ENCODE results near the gene CPT1A.

CPT1A gene

DNA sequence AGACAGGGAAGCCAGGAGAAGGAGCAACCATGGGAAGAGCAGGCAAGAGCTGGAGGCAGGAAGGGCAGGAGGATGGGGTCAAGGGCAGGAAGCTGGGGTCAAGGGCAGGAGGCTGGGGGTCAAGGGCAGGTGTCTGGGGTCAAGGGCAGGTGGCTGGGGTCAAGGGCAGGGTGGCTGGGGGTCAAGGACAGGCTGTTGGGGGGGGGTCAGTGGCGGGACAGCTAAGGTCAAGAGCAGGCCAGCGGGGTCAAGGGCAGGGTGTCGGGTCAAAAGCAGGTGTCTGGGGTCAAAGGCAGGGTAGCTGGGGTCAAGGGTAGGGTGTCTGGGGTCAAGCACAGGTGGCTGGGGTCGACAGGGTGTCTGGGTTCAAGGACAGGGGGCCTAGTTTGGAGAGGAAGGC, 24.2 kb downstream of the CPT1A start:
- no peak overlapping the region for H3K27ac ChIP-seq
- no peak for TF ChIP-seq CTCF (conservative IDR thresholded peaks at IDR 0.05)
- TF ChIP-seq ZFX (IDR thresholded peaks at IDR 0.05): no peak

- TF ChIP-seq CTCF (conservative IDR thresholded peaks at IDR 0.05): no peak
- no peak for TF ChIP-seq ZFX (IDR thresholded peaks at IDR 0.05)
- H3K27ac ChIP-seq: no peak overlapping the region
Observed at GRCh38 chr11:68816917-68817419, 24.7 kb downstream of the CPT1A start.

DNA sequence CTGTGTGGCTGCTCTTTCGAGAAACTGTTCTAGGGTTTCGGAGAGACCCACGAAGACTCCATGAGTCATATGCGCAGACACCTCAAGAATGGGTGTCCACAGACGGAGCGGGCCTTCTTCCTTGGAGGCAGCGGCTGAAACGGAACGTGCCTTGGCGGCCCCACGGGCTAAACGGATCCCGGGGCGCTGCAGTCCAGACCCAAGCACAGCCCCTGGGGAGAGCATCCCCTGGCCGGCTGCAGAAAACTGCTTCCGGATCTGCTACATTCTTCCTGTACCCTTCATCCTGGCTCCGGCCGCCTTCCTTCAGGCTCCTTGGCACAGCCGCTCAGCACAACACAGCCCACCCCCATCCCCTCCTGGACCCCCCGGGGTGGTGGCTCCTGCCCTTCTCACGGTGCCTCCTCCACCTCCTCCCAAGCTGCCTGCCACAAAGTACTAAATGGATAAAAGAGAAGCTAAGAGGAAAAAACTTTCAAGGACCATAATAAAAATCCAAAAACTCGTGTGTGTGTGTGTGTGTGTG, 25.4 kb downstream of the CPT1A start:
- H3K27ac ChIP-seq: no peak overlapping the region
- TF ChIP-seq ZFX (IDR thresholded peaks at IDR 0.05) (no peak), CTCF (conservative IDR thresholded peaks at IDR 0.05) (no peak)

DNA sequence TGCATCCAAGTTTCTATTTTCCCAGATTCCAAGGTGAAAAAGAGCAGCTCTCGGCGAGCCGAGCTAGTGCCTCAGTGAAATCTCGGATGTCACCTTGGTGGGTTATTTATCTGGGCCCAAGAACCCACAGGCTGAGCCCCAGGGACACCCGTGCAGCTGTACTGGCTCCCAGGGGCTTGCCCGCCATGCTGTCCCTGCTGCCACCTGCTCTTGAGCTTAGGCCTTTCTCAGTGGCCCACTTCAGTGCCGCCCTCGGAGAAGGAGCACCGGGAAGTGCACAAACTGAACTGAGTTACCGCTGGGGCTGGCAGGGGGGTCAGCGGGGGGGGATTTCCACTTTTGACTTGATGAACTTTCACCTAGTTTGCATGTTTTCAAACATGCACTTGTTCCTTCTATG, 27.9 kb downstream of the CPT1A start:
- H3K27ac ChIP-seq: no peak overlapping the region
- no peak for TF ChIP-seq ZFX (IDR thresholded peaks at IDR 0.05)

DNA sequence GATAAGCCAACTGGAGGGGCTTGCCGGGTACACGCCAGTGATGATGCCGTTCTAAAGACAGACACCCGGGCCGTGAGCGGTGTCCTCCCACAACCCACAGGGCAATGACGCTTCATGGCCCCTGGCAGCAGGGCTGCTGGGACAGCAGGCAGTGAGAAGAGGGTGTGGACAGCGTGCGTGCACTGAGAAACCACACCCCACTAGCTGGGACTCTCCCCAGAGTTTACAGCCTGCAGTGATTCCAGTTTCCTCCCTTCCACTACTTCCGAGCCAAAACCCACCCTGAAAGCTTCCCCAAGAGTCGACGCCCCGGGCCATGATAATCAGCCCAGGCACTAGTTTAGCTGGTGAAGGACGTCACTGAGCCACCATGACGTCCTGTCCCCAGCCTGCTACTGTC, 29.2 kb downstream of the CPT1A start:
- no peak for TF ChIP-seq CTCF (conservative IDR thresholded peaks at IDR 0.05)
- TF ChIP-seq ZFX (IDR thresholded peaks at IDR 0.05): no peak
- H3K27ac ChIP-seq: no peak overlapping the region

- H3K27ac ChIP-seq: peak overlapping the region; percentile 37
- no peak for TF ChIP-seq ZFX (IDR thresholded peaks at IDR 0.05)
- no peak for TF ChIP-seq CTCF (conservative IDR thresholded peaks at IDR 0.05)
Observed at GRCh38 chr11:68810164-68810563, 31.6 kb downstream of the CPT1A start.

GRCh38 chr11:68809506-68809905, 32.2 kb downstream of the CPT1A start:
- TF ChIP-seq CTCF (conservative IDR thresholded peaks at IDR 0.05) (no peak), ZFX (IDR thresholded peaks at IDR 0.05) (no peak)
- peak overlapping the region; percentile 37 for H3K27ac ChIP-seq

DNA sequence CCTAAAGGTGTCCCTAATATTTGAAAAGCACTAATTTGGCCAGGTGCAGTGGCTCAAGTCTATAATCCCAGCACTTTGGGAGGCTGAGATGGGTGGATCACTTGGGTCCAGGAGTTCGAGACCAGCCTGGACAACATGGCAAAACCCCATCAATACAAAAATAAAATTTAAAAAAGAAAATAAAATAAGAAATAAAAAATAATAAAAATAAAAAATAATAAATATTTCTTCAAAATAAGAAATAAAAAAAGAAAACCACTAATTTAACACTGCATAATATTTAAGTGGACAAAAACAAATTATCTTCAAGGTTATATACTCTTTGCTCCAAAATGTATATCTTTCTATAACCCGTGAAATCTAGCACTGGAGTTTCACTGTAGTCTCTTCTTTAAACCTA, 32.9 kb downstream of the CPT1A start:
- H3K27ac ChIP-seq: no peak overlapping the region
- no peak for TF ChIP-seq CTCF (conservative IDR thresholded peaks at IDR 0.05)
- no peak for TF ChIP-seq ZFX (IDR thresholded peaks at IDR 0.05)

Data from C4-2B (cell line).